Endothelial cell of umbilical vein (primary cell): ENCODE measurements around the gene FAM53B. TPM values are rescaled to one million over a fixed set of nuclear protein-coding genes. Genes with fewer than 3 reads are reported as not detected.

ENCODE experiments used
- BruUV-seq: library from RNA; stranded (reverse); fragments of 400-500 nt; replicated peaks from 2 replicates; lab custom pipeline; 2021; lab: Mats Ljungman, UMichigan
- CTCF ChIA-PET: fragments of 300-600, 350-600 bp; sonication (Branson Sonifier 250); formaldehyde crosslinking; loops from one replicate; lab custom pipeline; 2021; ENCODE audit warnings: antibody characterized with exemption, inconsistent platforms; lab: Charles Lee
- POLR2A ChIA-PET: fragments of 300-600, 350-600 bp; sonication (Branson Sonifier 250); formaldehyde crosslinking; loops from one replicate; lab custom pipeline; 2021; ENCODE audit warnings: antibody characterized with exemption, inconsistent platforms; lab: Charles Lee
- DNase-seq: peaks from one replicate; pipeline ENCODE4 v3.0.0-alpha.2; 2011; ENCODE audit warnings: low read depth, low spot score
- FAIRE-seq: peaks from 2 replicates; lab custom pipeline; 2011; peaks lifted over from hg19 to GRCh38; lab: Jason Lieb, UNC
- H2AFZ ChIP-seq: 2 replicates; pipeline ENCODE4 v1.6.0; 2012; ENCODE audit warnings: low read depth, low read length, control low read depth, inconsistent platforms
- H3K27ac ChIP-seq: 2 replicates; pipeline ENCODE4 v1.5.1; 2011; ENCODE audit warnings: low read depth, mild to moderate bottlenecking, control low read depth, low read length, moderate library complexity; ENCODE audit not compliant: insufficient read depth
- H3K27me3 ChIP-seq, 2 experiments: 2 replicates each; pipeline versions ENCODE4 v1.6.0 to v1.6.1; 2011; ENCODE audit warnings: low read length in 2 of 2, mixed read lengths in 1 of 2; ENCODE audit not compliant: control insufficient read depth in 2 of 2, insufficient read depth in 2 of 2
- H3K36me3 ChIP-seq, 2 experiments: 2 replicates in 1 of 2; 3 replicates in 1 of 2; pipeline ENCODE4 v1.5.1; 2011; ENCODE audit warnings: low read length in 2 of 2, mild to moderate bottlenecking in 1 of 2, moderate library complexity in 1 of 2; ENCODE audit not compliant: control insufficient read depth in 2 of 2, insufficient read depth in 2 of 2; ENCODE audit errors: extremely low read depth in 1 of 2
- H3K4me1 ChIP-seq: 3 replicates; pipeline ENCODE4 v1.5.1; 2011; ENCODE audit warnings: mild to moderate bottlenecking, low read length; ENCODE audit not compliant: control insufficient read depth, insufficient read depth; ENCODE audit errors: extremely low read depth
- H3K4me2 ChIP-seq: 2 replicates; pipeline ENCODE4 v1.6.1; 2011; ENCODE audit warnings: low read length, control low read depth, mixed read lengths; ENCODE audit not compliant: insufficient read depth
- H3K4me3 ChIP-seq, 3 experiments: fragments of 200-600 bp in 1 of 3; sonication (generic), shearing (Covaris generic) in 1 of 3; replicated peaks in 1 of 3; 2 replicates each; pipeline ENCODE4 v1.5.1; 2011 to 2016; ENCODE audit warnings: control low read depth in 3 of 3, low read length in 3 of 3, mild to moderate bottlenecking in 2 of 3, inconsistent platforms in 1 of 3, low read depth in 1 of 3, moderate library complexity in 1 of 3; ENCODE audit not compliant: insufficient read depth in 1 of 3
- H3K79me2 ChIP-seq: 2 replicates; pipeline ENCODE4 v1.6.0; 2012; ENCODE audit warnings: low read length, inconsistent platforms; ENCODE audit not compliant: control insufficient read depth, insufficient read depth
- H3K9ac ChIP-seq: replicated peaks from 2 replicates; pipeline ENCODE3; 2011; ENCODE audit warnings: low read length, control low read depth; ENCODE audit not compliant: insufficient read depth; ENCODE audit errors: extremely low read depth
- H3K9me1 ChIP-seq: replicated peaks from 3 replicates; pipeline ENCODE4 v1.6.0; 2011; ENCODE audit warnings: mild to moderate bottlenecking, low read length; ENCODE audit not compliant: control insufficient read depth, insufficient read depth; ENCODE audit errors: extremely low read depth
- H3K9me3 ChIP-seq: replicated peaks from 2 replicates; pipeline ENCODE4 v1.5.1; 2012; ENCODE audit warnings: low read length, inconsistent platforms; ENCODE audit not compliant: control insufficient read depth, insufficient read depth
- H4K20me1 ChIP-seq: replicated peaks from 2 replicates; pipeline ENCODE3; 2011; ENCODE audit warnings: mild to moderate bottlenecking, low read length; ENCODE audit not compliant: control insufficient read depth, insufficient read depth; ENCODE audit errors: extremely low read depth
- GATA2 ChIP-seq: IDR thresholded peaks from 2 replicates; pipeline ENCODE4 v1.7.0; 2011; ENCODE audit warnings: low read depth, mild to moderate bottlenecking, moderate library complexity, mixed read lengths, low read length; ENCODE audit not compliant: insufficient read length, insufficient read depth
- JUN ChIP-seq: IDR thresholded peaks from 2 replicates; pipeline ENCODE4 v1.6.1; 2011; ENCODE audit warnings: borderline replicate concordance, low read depth; ENCODE audit not compliant: insufficient read length, insufficient read depth
- MAX ChIP-seq: IDR thresholded peaks from 2 replicates; pipeline ENCODE4 v1.6.1; 2011; ENCODE audit not compliant: insufficient read depth, insufficient read length
- dilution Hi-C: fragments of 300-500 bp; cut with MboI; formaldehyde crosslinking; loops from one replicate; pipeline ENCODE4 v1.15.0; 2019; ENCODE audit warnings: low sequenced_read_pairs; ENCODE audit not compliant: extremely low pct_ligation_motif_present
- intact Hi-C: fragments of 100-400 bp; cut with micrococcal nuclease; formaldehyde crosslinking; loops from one replicate; pipeline ENCODE4 v1.10.0; 2022
- polyA plus RNA-seq, 4 experiments: library from polyadenylated mRNA; depleted of rRNA in 3 of 4; stranded (reverse) in 3 of 4; unstranded in 1 of 4; fragments of >200 nt; gene quantifications; 2 replicates each; pipeline versions ENCODE4 v1.2.1 to v1.2.3, GENCODE V29; 2011 to 2012; ENCODE audit warnings: missing spikeins in 1 of 4
- total RNA-seq: library from RNA; stranded (reverse); gene quantifications from 2 replicates; pipeline ENCODE4 v1.2.3, GENCODE V29; 2021
- TF ChIP-seq, protein P1 (sequence below), 2 donors: IDR thresholded peaks; 1 replicate in 1 of 2; 2 replicates in 1 of 2; pipeline ENCODE4 v1.5.1; 2011; ENCODE audit warnings: low read length in 2 of 2, mild to moderate bottlenecking in 2 of 2, moderate library complexity in 2 of 2, control low read depth in 1 of 2, inconsistent platforms in 1 of 2, low read depth in 1 of 2; ENCODE audit not compliant: insufficient read depth in 1 of 2; ENCODE audit errors: extremely low read depth in 1 of 2

Gene FAM53B
- total and polyA plus RNA-seq, 2 donors (not counting 3 experiments of a cell fraction or from before 2014, with no cell fraction given), result 8.5 to 21.1 TPM

DNA sequence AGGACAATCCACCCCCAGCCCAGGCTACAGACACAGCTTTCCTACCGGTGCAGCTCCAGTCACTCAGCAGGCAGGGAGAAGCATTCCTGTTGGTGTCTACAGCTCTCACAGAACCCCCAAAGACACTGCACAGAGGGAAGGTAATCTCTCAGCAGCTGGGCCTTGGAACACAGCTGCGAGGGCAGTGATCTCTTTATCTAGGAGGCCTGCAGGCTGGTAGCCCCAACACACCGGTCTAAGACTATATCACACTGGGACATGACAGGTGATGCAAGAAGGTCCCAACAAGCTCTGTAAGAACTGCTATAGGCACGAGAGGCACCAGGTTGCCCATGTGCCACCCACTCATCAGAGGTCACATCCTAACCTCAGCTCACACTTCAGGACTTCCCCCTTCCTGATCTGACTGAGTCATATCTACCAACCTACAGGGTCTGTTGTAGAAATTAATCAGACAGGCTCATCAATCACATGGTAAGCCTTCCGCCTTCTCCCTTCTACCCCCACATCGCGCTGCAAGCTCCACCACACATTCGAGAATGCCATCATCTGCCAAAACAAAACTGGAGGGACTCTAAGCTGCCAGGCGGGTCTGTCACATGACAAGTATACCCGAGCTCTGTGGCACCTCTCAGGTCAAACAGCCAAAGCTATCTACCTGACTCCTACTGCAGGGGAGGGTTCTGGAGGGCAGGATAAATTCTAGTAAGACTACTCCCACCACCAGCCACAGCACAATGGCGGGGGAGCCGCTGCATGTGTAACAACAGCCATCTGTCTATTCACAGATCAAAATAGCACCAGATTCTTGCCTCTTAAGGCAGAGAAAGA lies 26.1 kb downstream of the FAM53B start:
- Histone ChIP-seq H3K4me1 (peaks cover 28% of the 10 kb centered on the region), H3K27me3 (no peaks in the 10 kb centered on the region), H3K36me3 (no peaks in the 10 kb centered on the region), H3K4me3 (no peak overlapping the region), H3K79me2 (peaks cover 2% of the 10 kb centered on the region), H3K4me2 (no peak overlapping the region), H3K27ac (no peak overlapping the region), H2AFZ (no peak overlapping the region), H4K20me1 (no peaks in the 10 kb centered on the region), H3K9me1 (no peaks in the 10 kb centered on the region), H3K9ac (no peak overlapping the region), H3K9me3 (no peaks in the 10 kb centered on the region)
- dilution Hi-C loops (no loop called here), intact Hi-C loops (no loop called here)
- POLR2A ChIA-PET, result interaction anchor here (1.0 to 1.4 kb wide), 2 partner anchors 16 to 23 kb away, joined by 3 to 5 read pairs; no protein-coding TSS in a partner anchor
- DNase-seq (peak; percentile 46), FAIRE-seq (no peak)
- BruUV-seq, result no TSS peak
- peak; percentile 12 for TF ChIP-seq GATA2
- TF ChIP-seq, protein P1, sequence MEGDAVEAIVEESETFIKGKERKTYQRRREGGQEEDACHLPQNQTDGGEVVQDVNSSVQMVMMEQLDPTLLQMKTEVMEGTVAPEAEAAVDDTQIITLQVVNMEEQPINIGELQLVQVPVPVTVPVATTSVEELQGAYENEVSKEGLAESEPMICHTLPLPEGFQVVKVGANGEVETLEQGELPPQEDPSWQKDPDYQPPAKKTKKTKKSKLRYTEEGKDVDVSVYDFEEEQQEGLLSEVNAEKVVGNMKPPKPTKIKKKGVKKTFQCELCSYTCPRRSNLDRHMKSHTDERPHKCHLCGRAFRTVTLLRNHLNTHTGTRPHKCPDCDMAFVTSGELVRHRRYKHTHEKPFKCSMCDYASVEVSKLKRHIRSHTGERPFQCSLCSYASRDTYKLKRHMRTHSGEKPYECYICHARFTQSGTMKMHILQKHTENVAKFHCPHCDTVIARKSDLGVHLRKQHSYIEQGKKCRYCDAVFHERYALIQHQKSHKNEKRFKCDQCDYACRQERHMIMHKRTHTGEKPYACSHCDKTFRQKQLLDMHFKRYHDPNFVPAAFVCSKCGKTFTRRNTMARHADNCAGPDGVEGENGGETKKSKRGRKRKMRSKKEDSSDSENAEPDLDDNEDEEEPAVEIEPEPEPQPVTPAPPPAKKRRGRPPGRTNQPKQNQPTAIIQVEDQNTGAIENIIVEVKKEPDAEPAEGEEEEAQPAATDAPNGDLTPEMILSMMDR (IDR thresholded peaks at IDR 0.05; ENCODE audit: extremely low read depth in 1 of 2, insufficient read depth in 1 of 2, low read depth in 1 of 2, low read length in 2 of 2), result no peak
- TF ChIP-seq JUN, result peak; percentile 12
- TF ChIP-seq MAX, result no peak
- CTCF ChIA-PET, result interaction anchor here (0.6 to 4.9 kb wide), 21 partner anchors 10 to 177 kb away, joined by 3 to 60 read pairs (median 5); no protein-coding TSS in a partner anchor
